BLaER1 (cell line): ENCODE data around the gene JADE2.
"Not testable (repeated sequence)": the region's sequence is repeated elsewhere in the genome, so short reads cannot be mapped to it uniquely, and the experiment has no call there.

Experiments
- H3K27ac ChIP-seq: shearing (Covaris generic); formaldehyde crosslinking; 2 replicates; pipeline ENCODE4 v1.8.1; 2022
- H3K27me3 ChIP-seq: shearing (Covaris generic); formaldehyde crosslinking; 2 replicates; pipeline ENCODE4 v1.8.1; 2022
- H3K36me3 ChIP-seq: shearing (Covaris generic); formaldehyde crosslinking; 2 replicates; pipeline ENCODE4 v1.8.1; 2022
- H3K4me1 ChIP-seq: shearing (Covaris generic); formaldehyde crosslinking; 2 replicates; pipeline ENCODE4 v1.8.1; 2022
- H3K4me2 ChIP-seq: shearing (Covaris generic); formaldehyde crosslinking; 2 replicates; pipeline ENCODE4 v1.8.1; 2022
- H3K4me3 ChIP-seq: shearing (Covaris generic); formaldehyde crosslinking; 2 replicates; pipeline ENCODE4 v1.8.1; 2022
- H3K9ac ChIP-seq: shearing (Covaris generic); formaldehyde crosslinking; 2 replicates; pipeline ENCODE4 v1.8.1; 2022
- H3K9me3 ChIP-seq: shearing (Covaris generic); formaldehyde crosslinking; 2 replicates; pipeline ENCODE4 v1.8.1; 2022
- H4K20me1 ChIP-seq: shearing (Covaris generic); formaldehyde crosslinking; 2 replicates; pipeline ENCODE4 v1.8.1; 2022
- Cebpa-rat ChIP-seq: shearing (Covaris generic); IDR thresholded peaks from 2 replicates; pipeline ENCODE4 v1.8.1; 2022

The JADE2 gene

GRCh38 chr5:134583766-134584165 lies 58.3 kb downstream of the JADE2 start:
- TF ChIP-seq Cebpa-rat = no peak
- H3K27me3 ChIP-seq = no peaks in the 10 kb centered on the region

GRCh38 chr5:134584662-134585061 lies 59.2 kb downstream of the JADE2 start:
- Histone ChIP-seq H3K9ac (no peak overlapping the region), H3K4me1 (peaks cover 4% of the 10 kb centered on the region; the same call in 1 of the 2 replicates), H3K4me3 (no peak overlapping the region), H3K9me3 (no peaks in the 10 kb centered on the region), H3K27ac (no peak overlapping the region), H3K36me3 (peaks cover 20% of the 10 kb centered on the region), H3K4me2 (no peak overlapping the region), H3K27me3 (no peaks in the 10 kb centered on the region), H4K20me1 (0 out of 2 replicates have a peak, but pooled peaks cover 9% of the 10 kb centered on the region)
- TF ChIP-seq Cebpa-rat = no peak

More at GRCh38 chr5:134583766-134584165, 58.3 kb downstream of the JADE2 start:
- Histone ChIP-seq H3K36me3 (peaks cover 29% of the 10 kb centered on the region), H4K20me1 (0 out of 2 replicates have a peak, but pooled peaks cover 9% of the 10 kb centered on the region), H3K9me3 (no peaks in the 10 kb centered on the region), H3K4me1 (peaks cover 4% of the 10 kb centered on the region; the same call in 1 of the 2 replicates), H3K4me3 (no peak overlapping the region), H3K4me2 (no peak overlapping the region), H3K9ac (no peak overlapping the region), H3K27ac (no peak overlapping the region)

- Histone ChIP-seq H3K4me1 (peaks cover 4% of the 10 kb centered on the region; the same call in 1 of the 2 replicates), H3K9me3 (no peaks in the 10 kb centered on the region), H4K20me1 (0 out of 2 replicates have a peak, but pooled peaks cover 9% of the 10 kb centered on the region), H3K9ac (no peak overlapping the region), H3K27me3 (no peaks in the 10 kb centered on the region), H3K27ac (no peak overlapping the region), H3K4me2 (no peak overlapping the region), H3K4me3 (no peak overlapping the region), H3K36me3 (peaks cover 9% of the 10 kb centered on the region)
- no peak for TF ChIP-seq Cebpa-rat
These were observed 60.5 kb downstream of the JADE2 start for GRCh38 chr5:134585966-134586365.

- Histone ChIP-seq H3K9me3 (no peaks in the 10 kb centered on the region), H3K9ac (no peak overlapping the region), H4K20me1 (no peaks in the 10 kb centered on the region), H3K4me3 (no peak overlapping the region), H3K4me2 (peak overlapping the region; percentile 53; the same call in 1 of the 2 replicates), H3K4me1 (peaks cover 4% of the 10 kb centered on the region; the same call in 1 of the 2 replicates), H3K27ac (no peak overlapping the region), H3K27me3 (no peaks in the 10 kb centered on the region), H3K36me3 (no peaks in the 10 kb centered on the region)
- TF ChIP-seq Cebpa-rat = no peak
These were observed 61.5 kb downstream of the JADE2 start for GRCh38 chr5:134586866-134587524.

GRCh38 chr5:134590992-134591659 lies 65.7 kb downstream of the JADE2 start:
- H3K27ac ChIP-seq = no peak overlapping the region

GRCh38 chr5:134592141-134592746 lies 66.8 kb downstream of the JADE2 start:
- H3K4me1 ChIP-seq = peaks cover 17% of the 10 kb centered on the region
- H3K9ac ChIP-seq = no peak overlapping the region
- H3K36me3 ChIP-seq = no peaks in the 10 kb centered on the region
- no peaks in the 10 kb centered on the region for H3K9me3 ChIP-seq
- H3K4me3 ChIP-seq = no peak overlapping the region
- no peaks in the 10 kb centered on the region for H4K20me1 ChIP-seq
- H3K27ac ChIP-seq = no peak overlapping the region
- H3K27me3 ChIP-seq = no peaks in the 10 kb centered on the region
- TF ChIP-seq Cebpa-rat = no peak
- no peak overlapping the region for H3K4me2 ChIP-seq

More at GRCh38 chr5:134590992-134591659, 65.7 kb downstream of the JADE2 start:
- H3K9ac ChIP-seq = no peak overlapping the region
- no peak for TF ChIP-seq Cebpa-rat
- H3K4me3 ChIP-seq = no peak overlapping the region
- no peaks in the 10 kb centered on the region for H3K27me3 ChIP-seq
- H3K36me3 ChIP-seq = no peaks in the 10 kb centered on the region
- H4K20me1 ChIP-seq = no peaks in the 10 kb centered on the region
- no peaks in the 10 kb centered on the region for H3K9me3 ChIP-seq
- H3K4me2 ChIP-seq = no peak overlapping the region
- peaks cover 21% of the 10 kb centered on the region for H3K4me1 ChIP-seq

GRCh38 chr5:134594336-134594735 lies 68.9 kb downstream of the JADE2 start:
- no peak overlapping the region for H3K4me3 ChIP-seq
- TF ChIP-seq Cebpa-rat = no peak
- no peaks in the 10 kb centered on the region for H4K20me1 ChIP-seq
- peaks cover 17% of the 10 kb centered on the region for H3K4me1 ChIP-seq
- H3K27me3 ChIP-seq = no peaks in the 10 kb centered on the region
- H3K4me2 ChIP-seq = peak overlapping the region; percentile 58; the same call in 1 of the 2 replicates
- H3K9ac ChIP-seq = no peak overlapping the region
- no peaks in the 10 kb centered on the region for H3K9me3 ChIP-seq
- H3K27ac ChIP-seq = peak overlapping the region; percentile 71; the same call in 1 of the 2 replicates
- no peaks in the 10 kb centered on the region for H3K36me3 ChIP-seq

GRCh38 chr5:134594797-134595457 lies 69.5 kb downstream of the JADE2 start:
- H3K27ac ChIP-seq = peak overlapping the region; percentile 71
- peaks cover 17% of the 10 kb centered on the region for H3K4me1 ChIP-seq
- H3K27me3 ChIP-seq = no peaks in the 10 kb centered on the region
- H3K4me2 ChIP-seq = peak overlapping the region; percentile 58
- no peaks in the 10 kb centered on the region for H3K36me3 ChIP-seq
- H3K9me3 ChIP-seq = no peaks in the 10 kb centered on the region
- no peak overlapping the region; the same call in 1 of the 2 replicates for H3K9ac ChIP-seq
- no peaks in the 10 kb centered on the region for H4K20me1 ChIP-seq
- TF ChIP-seq Cebpa-rat = no peak
- no peak overlapping the region for H3K4me3 ChIP-seq

- no peak overlapping the region; the same call in 1 of the 2 replicates for H3K9ac ChIP-seq
- H3K27ac ChIP-seq = peak overlapping the region; percentile 71
- H3K4me3 ChIP-seq = no peak overlapping the region
- no peaks in the 10 kb centered on the region for H3K9me3 ChIP-seq
- H4K20me1 ChIP-seq = no peaks in the 10 kb centered on the region
- no peaks in the 10 kb centered on the region for H3K27me3 ChIP-seq
- H3K4me1 ChIP-seq = peaks cover 17% of the 10 kb centered on the region
- peak overlapping the region; percentile 58 for H3K4me2 ChIP-seq
- TF ChIP-seq Cebpa-rat = no peak
- H3K36me3 ChIP-seq = no peaks in the 10 kb centered on the region
These were observed 70.0 kb downstream of the JADE2 start for GRCh38 chr5:134595458-134595838.

- peaks cover 11% of the 10 kb centered on the region for H3K4me1 ChIP-seq
- not testable (repeated sequence) for H3K36me3 ChIP-seq, H3K4me2 ChIP-seq, H3K9ac ChIP-seq, H4K20me1 ChIP-seq, H3K27ac ChIP-seq, H3K27me3 ChIP-seq, H3K9me3 ChIP-seq, H3K4me3 ChIP-seq
These were observed 74.3 kb downstream of the JADE2 start for GRCh38 chr5:134599820-134600219.
